GM19455 (cell line): ENCODE data around the gene DLG1.
A peak's percentile ranks its signal among the peaks of the same experiment; 100 is the strongest.

Experiments
- ATAC-seq: cut with Tn5 transposase; IDR thresholded peaks from one replicate; pipeline ENCODE4 v1.9.1; 2021; ENCODE audit not compliant: unreplicated experiment

DLG1 gene

DNA sequence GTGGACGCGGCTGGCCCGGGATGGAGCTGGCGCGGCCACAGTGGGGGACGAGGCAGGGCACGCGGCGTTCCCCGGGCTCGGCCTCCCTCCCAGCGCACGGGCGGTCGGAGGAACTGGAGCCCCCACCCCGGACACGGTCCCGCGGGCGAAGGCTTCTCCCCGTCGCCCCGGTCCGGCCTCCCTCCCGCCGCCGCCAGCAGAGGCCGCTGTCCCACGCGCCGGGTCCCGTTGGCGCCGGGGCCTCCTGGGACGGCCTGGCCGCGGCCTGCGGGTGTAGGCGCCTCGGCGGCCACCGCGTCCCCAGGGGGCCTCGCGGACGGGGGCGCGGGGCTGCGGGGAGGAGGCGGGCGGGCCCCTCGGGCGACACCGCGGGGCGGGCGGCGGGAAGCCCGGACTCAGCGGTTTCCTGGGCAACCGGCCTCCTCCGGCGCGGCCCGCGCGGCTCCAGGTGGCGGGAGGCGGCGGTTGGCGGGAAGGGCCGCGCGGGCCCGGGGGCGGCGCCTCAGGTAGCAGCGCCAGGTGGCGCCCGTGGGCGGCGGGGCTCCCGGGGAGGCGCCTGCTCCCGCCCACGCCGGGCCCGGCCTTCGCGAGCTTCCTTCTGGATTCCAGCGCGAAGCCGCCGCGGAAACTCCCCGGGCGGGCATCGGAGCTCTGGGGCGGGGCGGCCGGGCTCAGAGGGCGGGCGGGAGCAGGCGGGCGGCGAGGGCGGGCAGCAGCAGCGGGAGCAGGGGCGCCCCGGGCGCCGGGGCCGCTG is 295.5 kb downstream of the DLG1 start:
- ATAC-seq, result peak; percentile 65

DNA sequence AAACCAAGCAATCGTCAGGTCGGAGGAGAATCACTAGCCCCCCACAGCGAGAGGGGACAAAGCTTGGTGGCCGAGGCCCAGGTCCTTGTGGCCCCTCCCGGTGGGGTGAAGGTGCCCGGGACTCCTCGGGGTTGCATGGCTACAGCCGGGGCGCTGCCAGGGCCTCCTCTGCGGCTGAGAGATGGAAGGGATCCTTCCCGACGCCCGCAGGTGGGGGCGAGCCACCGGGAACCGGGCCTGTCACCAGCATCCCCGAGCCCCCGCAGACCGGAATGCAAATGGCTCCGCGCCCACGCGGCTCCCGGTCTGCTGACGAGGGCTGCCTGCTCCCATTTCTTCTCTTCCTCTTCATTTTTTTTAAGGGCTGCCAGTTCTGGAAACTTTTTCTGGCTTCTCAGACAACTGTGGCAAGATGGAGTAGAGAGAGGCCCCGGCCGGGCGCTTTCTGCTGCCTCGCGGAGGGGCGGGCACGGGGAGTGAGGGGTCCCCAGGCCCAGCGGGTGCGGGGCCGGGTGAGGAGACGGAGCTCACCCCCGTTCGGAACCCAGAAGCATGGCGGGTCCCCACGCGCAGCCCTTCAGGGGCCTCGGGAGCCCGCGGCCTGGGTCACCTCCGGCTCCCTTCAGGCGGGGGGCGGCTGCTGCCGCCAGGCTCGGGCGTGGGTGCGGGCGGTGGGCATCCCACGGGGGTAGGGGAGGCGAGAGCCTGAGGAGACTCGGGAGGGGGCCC is 296.3 kb downstream of the DLG1 start:
- no peak for ATAC-seq

DNA sequence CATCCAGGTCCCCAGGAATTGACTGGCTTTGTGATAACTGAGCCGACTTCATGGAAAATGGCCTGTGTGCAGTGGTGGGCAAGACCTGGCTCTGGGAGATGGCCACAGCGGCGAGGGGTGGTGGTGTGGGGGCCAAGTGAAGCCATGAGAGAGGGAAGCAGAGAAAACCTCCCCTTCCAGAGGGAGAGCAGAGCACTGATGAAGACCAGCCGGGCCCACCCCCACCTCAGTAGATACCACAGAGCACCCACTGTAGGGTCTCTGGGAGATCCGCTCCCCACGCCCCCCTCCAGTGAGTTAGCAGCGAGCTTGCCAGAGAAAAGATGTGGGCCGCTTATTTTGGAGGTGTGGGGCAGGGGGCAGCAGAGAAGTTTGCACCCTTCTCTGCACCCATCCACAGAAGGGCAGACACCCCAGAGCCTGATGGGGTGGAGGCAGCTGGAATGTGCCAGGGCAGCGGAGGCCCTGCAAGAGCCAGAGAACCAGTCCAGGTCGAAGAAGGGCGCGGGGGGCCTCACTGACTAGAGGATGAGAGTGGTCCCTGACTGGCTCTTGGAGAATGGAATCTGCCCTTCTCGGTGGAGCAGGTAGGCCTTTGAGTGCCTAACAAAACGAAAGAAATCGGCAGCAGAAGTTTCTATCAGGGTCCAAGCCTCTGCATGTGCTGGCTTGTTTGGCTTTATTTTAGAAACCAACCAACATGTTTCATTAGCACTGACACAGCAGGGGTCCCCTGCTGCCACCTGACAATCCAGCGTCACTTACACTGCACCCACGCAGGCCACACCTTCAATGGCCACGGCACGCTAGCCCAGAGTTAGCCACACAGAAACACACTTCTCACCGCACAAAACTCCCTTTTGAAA is 297.1 kb downstream of the DLG1 start:
- ATAC-seq, result no peak

DNA sequence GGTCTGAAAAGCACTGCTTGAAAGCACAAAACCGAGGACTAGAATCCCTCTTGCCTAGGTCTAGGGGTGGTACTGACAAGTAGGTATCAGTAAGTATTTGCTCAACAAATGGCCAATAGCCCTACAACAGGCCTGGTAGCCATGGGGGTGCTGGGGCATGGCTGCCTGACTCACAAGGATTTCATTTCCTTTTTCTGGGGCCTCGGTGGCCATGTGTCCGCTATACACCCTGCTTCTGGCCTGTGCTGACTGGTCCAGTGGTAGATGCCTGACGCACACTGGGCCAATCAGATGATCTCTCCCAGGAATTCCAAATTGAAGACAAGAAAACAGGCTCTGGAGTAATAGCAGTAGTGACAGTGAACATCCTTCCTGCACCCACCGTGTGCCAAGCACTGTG is 298.2 kb downstream of the DLG1 start:
- no peak for ATAC-seq

DNA sequence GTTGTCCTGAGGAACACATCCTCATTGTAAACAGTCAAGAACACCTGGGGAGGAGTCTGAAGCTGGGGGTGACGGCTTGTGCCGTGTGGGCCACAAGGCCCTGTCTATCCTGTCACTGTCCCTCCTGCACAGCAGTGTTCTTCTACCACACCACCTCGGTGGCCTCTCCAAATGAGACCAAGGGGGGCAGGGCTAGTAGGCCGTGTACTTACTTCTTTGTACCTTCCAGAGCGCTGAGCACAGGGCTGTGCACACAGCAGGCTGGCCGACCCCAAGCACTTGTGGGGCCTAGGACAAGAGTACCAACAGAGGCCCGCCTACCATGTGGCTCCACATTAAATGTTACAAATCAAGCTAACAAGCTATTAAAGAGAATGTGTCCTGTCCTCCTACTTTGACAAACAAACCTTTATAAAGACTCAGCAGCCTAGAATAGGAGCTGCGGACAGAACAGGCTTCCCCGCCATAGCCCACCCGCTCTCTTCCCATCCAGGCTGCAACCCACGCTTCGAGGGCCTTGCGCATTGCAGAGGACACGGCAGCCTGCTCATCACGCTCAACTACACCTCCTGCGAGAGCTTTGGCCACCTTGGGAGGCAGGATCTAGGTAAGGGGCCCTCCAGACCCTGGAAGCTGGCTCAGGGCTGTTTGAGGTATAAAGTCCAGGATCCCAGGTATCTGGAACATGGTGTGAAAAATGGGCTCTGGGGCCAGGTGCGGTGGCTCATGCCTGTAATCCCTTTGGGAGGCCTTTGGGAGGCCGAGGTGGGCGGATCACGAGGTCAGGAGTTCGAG is 299.2 kb downstream of the DLG1 start:
- ATAC-seq, result no peak

DNA sequence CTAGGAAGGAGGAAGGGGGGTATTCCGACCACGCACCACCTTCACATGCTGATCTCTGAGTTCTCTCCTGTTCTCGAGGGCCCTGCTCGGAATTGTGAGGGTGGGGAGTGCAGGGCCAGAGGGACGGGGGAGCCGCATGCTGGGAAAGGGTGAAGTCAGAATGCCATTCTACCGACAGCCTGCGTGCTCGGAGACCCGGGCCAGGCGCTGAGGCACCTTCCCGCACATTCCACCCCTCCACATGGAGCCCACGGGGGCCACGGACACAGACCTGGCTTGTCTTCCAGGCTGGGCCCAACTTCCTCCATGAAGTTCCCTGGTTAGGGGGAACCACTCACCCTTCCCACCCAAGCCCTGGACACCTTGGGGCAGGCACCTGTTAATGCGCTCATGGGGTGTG is 301.1 kb downstream of the DLG1 start:
- ATAC-seq, result no peak

DNA sequence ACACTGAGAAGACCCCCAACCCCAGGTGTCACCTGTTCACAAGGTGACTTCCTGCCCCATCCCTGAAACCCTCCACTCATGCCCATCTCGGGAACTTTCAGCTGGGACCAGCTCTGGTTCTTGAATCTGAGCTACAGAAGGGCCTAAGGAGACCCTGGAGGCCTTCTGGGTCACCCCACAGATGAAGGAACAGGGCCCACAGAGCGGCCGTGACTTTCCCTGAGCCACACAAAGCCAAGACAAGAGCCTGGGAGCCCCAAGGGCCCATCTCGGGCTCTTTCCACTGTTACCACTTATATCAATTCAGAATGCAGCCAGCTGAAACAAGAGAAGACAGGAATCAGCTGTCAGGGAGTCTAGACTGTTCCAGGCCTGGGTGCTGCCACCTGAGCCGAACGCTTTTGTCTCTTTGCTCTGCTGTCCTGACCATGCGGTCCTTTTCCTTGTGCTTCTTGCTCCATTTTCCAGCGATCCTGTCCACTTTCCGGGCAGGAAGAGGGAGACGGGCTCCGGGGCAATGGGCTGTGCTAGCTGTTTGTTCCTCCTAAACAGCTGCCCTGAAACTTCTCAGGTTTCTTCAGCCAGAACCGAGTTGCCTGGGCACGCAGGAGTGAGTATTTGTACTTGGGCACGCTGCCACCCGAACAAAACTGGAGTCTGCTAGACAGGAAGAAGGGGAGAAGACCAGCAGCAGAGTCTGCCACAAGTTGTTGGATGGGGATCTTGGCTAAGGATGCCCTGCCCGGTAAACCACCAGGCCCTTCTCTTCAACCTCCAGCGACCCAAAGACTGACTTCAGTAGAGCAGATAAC is 301.8 kb downstream of the DLG1 start:
- no peak for ATAC-seq

DNA sequence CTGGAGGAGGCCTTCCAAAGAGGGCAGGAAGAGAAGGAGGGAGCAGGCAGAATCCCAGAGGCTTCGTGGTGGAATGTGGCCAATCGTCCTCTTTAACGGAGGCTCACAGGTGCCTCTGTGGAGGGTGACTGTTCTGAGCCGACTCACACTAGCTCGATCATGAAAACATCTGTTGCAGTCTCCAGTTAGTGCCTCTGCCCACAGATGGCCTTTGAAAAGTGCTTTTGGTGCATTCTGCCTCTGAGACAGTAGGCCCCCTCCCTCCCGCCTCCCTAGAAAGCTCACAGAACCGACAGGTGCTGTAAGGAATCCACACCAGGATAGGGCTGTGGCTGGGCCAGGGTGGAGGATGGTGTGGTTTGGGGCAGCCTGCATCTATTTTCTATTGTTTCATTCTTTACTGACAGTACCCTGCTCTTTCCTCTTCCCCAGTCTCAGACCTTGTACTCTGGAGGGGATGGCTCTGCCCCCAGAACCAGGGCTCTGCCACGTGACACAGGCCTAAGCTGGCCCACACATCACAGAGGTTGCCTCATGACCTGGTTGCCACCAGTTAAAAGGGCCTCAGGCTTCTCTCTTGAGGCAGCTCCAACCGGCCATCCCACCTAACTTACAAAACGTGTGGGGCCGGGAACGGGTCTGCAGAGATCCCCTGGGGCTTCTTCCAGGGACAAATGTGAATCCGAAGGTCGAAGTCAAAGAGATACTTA is 302.6 kb downstream of the DLG1 start:
- ATAC-seq, result no peak

DNA sequence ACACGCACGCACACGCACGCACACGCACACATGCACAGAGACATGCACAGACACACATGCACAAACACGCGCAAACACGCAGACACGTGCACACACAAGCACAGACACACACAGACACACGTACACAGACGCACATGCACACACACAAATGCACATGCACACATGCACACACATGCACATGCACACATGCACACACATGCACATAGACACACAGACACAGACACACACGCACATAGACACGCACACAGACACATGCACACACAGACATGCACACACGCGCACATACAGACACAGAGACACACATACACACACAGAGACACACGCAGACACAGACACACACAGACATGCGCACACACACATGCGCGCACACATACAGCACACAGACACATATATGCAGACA is 303.4 kb downstream of the DLG1 start:
- ATAC-seq, result no peak

DNA sequence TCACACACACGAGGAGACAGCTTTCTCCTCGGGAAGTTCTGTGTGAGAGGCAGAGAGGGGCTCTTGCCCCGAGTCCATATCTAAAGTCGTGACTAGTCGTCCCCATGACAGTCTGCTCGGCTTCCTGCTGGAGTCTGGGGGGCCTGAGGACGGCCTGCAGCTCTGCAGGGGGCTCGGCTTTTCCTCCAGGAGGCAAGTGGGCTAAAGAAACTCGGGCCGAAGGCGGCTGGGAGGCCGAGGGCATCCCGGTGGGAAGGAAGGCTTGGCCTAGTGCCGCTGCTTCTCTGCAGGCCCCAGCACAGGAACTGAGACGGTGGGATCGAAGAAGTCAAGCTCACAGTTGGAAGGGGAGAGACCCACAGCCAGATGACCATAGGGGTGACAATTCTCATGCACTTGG is 304.4 kb downstream of the DLG1 start:
- no peak for ATAC-seq
